Ecto neural progenitor cell (in vitro differentiated cells): ENCODE results near the gene PTGS2.
"Not testable (repeated sequence)": the region's sequence is repeated elsewhere in the genome, so short reads cannot be mapped to it uniquely, and the experiment has no call there.

Experiments used
- DNase-seq: peaks from one replicate; pipeline ENCODE4 v3.0.0-alpha.2; 2018; ENCODE audit warnings: low spot score

The PTGS2 gene

DNA sequence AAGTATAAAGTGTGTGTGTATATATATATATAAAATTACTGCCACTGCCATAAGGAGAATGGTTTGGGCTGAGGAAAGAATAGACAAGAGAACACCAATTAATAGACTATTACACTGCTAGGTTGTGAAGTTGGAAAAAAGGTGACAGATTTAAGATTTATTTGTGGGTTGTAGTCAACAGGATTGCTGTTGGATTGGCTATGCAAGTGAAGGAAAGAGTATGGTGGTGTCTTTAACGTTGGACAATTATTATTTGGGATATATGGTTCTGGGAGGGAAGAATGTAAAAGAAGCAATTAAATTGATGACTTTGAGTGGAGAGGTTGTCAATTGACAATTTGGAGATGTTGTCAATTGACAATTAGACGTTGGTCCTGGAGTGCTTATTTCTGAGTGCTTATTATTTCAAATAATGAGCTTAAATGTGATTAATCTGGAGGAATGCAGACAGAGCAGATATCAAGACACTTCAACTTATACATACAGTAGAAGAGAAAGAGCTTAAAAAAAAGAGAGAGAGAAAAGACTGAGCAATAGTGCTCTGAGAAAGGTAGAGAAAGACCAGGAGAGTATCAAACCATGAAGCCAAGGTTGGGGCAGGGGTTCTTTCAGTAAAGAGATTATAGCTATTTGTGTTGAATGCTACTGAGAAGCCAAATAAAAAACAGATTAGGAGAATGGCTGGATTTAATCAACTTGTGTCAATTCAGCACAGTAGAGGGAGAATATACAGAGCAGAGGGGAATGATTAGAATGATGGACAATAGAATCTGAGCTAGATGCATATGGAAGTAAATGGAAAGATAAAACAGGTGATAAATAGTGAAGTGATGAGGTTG is 9.7 kb downstream of the PTGS2 start:
- no peak for DNase-seq

- DNase-seq, result not testable (repeated sequence)
Observed at GRCh38 chr1:186669784-186670183, 10.4 kb downstream of the PTGS2 start.

- DNase-seq, result not testable (repeated sequence)
Observed at GRCh38 chr1:186664217-186664616, 16.0 kb downstream of the PTGS2 start.

DNA sequence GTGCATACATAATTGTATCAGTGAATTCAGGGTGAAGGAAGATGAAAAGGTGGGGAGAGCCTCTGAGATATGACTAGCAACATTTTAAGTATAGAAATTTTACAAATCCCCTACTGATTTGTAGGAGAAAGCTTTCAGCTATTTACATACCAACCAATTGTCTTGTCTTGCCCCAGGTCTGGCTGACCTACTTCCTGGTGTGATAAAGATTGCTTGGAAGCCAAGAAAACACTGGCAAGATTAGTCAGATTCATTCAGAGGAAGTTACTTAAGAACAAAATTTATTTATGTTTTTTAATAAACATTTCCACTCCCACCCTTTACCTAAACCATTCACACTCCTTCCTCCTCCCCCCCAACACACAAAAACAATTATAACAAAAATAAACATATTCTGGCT is 17.5 kb downstream of the PTGS2 start:
- DNase-seq, result no peak

DNA sequence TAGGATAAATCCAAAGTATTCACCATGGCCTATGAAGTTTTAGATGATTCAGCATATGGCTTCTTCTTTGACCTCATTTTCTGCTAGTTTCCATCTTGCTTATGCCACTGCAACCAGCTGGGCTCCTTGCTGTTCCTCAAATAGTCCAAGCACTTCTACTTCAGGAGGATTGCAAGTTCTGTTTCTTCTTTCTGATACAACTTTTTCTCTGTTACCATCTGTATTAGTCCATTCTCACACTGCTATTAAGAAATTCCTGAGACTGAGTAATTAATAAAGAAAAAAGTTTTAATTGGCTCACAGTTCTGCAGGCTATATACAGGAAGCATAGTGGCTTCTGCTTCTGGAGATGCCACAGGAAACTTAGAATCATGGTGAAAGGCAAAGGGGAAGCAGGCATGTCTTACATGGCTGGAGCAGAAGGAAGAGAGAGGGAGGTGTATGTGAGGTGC is 20.3 kb downstream of the PTGS2 start:
- no peak for DNase-seq

- no peak for DNase-seq
Observed at GRCh38 chr1:186658999-186659398, 21.2 kb downstream of the PTGS2 start.

- no peak for DNase-seq
Observed at GRCh38 chr1:186657481-186657880, 22.7 kb downstream of the PTGS2 start.

DNA sequence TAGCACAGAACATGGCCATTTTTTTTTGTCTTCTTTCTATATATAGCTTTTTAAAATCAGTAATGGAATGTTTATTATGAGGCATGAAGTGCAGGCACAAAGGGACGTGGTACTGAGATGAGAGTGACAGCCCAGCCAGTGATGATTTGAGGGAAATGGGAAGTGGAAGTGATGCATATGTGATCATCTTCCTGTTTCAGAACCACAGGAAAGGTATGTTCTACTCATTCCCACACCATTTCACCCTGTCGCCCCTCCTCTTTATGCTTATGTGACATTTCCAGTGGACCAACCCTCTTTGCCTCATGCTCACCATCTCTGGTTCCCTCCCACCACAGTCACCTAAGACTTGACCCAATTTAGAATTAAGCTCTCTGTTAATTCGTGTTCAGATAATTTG is 24.3 kb downstream of the PTGS2 start:
- no peak for DNase-seq

GRCh38 chr1:186654741-186655140 is 25.5 kb downstream of the PTGS2 start:
- DNase-seq, result no peak

- DNase-seq, result no peak
Observed at GRCh38 chr1:186653312-186653711, 26.9 kb downstream of the PTGS2 start.

- DNase-seq, result no peak
Observed at GRCh38 chr1:186648613-186649012, 31.6 kb downstream of the PTGS2 start.

DNA sequence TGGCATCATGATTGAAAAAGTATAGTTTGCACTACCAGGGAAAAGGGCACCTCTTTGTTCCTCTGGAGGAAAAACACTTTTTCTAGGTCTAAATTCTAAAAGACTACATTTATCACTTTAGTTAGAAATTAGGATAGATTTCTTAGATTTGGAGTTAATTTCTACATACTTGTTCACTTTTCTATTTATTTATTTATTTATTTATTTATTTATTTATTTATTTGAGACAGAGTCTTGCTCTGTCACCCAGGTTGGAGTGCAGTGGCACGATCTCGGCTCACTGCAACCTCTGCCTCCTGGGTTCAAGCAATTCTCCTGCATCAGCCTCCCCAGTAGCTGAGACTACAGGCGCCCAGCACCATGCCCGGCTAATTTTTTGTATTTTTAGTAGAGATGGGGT is 32.2 kb downstream of the PTGS2 start:
- DNase-seq, result not testable (repeated sequence)

GRCh38 chr1:186643614-186644013 is 36.6 kb downstream of the PTGS2 start:
- no peak for DNase-seq

DNA sequence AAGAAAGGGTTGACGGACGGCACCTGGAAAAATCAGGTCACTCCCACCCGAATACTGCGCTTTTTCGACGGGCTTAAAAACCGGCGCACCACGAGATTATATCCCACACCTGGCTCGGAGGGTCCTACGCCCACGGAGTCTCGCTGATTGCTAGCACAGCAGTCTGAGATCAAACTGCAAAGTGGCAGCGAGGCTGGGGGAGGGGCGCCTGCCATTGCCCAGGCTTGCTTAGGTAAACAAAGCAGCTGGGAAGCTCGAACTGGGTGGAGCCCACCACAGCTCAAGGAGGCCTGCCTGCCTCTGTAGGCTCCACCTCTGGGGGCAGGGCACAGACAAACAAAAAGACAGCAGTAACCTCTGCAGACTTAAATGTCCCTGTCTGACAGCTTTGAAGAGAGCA is 42.7 kb downstream of the PTGS2 start:
- DNase-seq, result not testable (repeated sequence)

DNA sequence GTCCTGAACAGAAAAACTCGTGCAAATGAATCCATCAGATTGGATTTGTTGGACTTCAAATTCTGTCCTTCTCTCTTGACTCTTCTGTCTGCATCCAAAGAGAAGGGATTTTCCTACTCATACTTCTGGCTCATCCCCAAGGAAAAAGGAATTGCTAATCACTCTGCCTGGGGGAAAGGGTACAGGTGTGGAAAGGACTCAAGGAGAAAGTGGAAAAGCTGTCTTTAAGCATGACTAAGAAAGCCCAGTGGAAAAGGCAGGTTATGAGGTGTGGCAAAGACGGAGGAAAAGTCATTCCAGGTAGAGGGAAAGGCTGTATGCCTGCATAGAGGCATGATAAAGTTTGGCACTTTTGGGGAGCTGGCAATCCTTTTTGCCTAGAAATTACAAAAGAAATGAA is 43.4 kb downstream of the PTGS2 start:
- no peak for DNase-seq

DNA sequence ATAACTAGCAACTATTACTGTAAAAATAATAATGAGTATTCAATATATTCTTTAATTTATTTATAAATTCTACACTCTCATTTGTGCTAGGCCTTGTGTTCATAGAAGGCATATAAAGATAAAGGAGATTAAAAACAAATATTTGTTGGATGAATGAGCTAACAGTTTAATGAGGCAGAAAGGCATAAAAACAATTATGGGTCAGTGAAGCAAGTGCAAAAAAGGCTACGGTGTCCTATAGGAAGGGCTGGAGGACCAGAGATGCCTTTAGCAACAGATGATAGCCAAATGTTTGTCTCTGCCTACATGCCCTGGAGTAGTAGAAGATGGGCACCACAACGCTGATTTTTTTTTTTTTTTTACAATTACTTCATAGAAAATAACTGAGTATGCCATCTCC is 45.7 kb downstream of the PTGS2 start:
- DNase-seq, result no peak

DNA sequence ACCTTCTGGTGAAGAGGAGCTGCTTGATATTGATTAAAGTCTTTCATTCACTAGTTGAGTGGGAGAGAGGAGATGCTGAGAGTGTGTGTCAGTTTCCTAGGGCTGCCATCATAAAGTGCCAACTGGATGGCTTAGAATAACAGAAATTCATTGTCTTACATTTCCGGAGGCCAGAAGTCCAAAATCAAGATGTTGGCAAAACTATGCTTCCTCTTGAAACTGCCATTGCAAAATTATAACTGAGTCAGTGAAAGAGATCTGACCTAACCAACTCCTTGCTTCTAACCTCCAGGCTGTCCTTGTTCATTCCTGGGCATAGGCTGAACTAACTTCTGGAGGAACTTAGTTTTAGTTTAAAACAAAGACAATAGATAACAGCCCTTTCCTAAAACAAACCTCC is 47.1 kb downstream of the PTGS2 start:
- DNase-seq, result no peak

GRCh38 chr1:186629341-186629740 is 50.9 kb downstream of the PTGS2 start:
- DNase-seq, result no peak

GRCh38 chr1:186628910-186629309 is 51.3 kb downstream of the PTGS2 start:
- DNase-seq, result no peak

- DNase-seq, result no peak
Observed at GRCh38 chr1:186627019-186627418, 53.2 kb downstream of the PTGS2 start.

GRCh38 chr1:186626356-186626932 is 53.8 kb downstream of the PTGS2 start:
- no peak for DNase-seq

DNA sequence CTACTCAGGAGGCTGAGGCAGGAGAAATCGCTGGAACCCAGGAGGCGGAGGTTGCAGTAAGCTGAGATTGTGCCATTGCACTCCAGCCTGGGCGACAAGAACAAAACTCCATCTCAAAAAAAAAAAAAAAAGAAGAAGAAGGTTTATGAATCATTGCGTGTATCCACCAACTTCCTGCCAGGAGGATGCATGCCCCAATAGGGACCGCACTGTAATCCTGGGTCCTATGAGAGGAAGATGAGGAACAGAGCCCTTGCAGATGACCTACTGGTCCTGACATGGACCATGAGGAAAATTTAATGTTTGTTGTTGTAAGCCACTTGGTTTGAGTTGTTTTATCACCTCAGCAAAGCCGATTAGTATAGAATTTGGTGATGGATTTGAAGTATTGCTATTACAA is 56.7 kb downstream of the PTGS2 start:
- DNase-seq, result no peak
